Nephron (organoid): ENCODE measurements around the gene GNB1.

ENCODE experiments used
- H3K27ac Mint-ChIP-seq, 3 experiments: 2 replicates each; pipeline ENCODE4 v1.8.0; 2020; ENCODE audit warnings: mixed read lengths in 3 of 3, mild to moderate bottlenecking in 2 of 3, moderate library complexity in 1 of 3
- H3K27me3 Mint-ChIP-seq: 2 replicates; pipeline ENCODE4 v1.8.0; 2021; ENCODE audit warnings: low read depth, mild to moderate bottlenecking, moderate library complexity, mixed read lengths
- H3K36me3 Mint-ChIP-seq: 2 replicates; pipeline ENCODE4 v1.8.0; 2020; ENCODE audit warnings: low read depth, mixed read lengths
- H3K4me1 Mint-ChIP-seq: 2 replicates; pipeline ENCODE4 v1.8.0; 2020; ENCODE audit warnings: mixed read lengths
- H3K4me3 Mint-ChIP-seq, 3 experiments: 2 replicates each; pipeline ENCODE4 v1.8.0; 2020; ENCODE audit warnings: mild to moderate bottlenecking in 3 of 3, mixed read lengths in 3 of 3, moderate library complexity in 2 of 3
- H3K9me3 Mint-ChIP-seq: 2 replicates; pipeline ENCODE4 v1.8.0; 2020; ENCODE audit warnings: mixed read lengths
- CTCF ChIP-seq, 3 experiments: fragments of 200-600 bp; sonication (generic); IDR thresholded peaks; one replicate each; pipeline ENCODE4 v1.5.0; 2021; ENCODE audit warnings: antibody characterized with exemption in 3 of 3; ENCODE audit not compliant: unreplicated experiment in 3 of 3

Gene GNB1

GRCh38 chr1:1852619-1853414 lies 38.1 kb downstream of the GNB1 start:
- peaks cover 33% of the 10 kb centered on the region for H3K4me1 Mint-ChIP-seq
- peak overlapping the region; percentile 0 to 48 (median 35) for H3K27ac Mint-ChIP-seq

GRCh38 chr1:1847890-1848289 lies 43.0 kb downstream of the GNB1 start:
- no peak for TF ChIP-seq CTCF (IDR thresholded peaks at IDR 0.05; ENCODE audit: unreplicated experiment in 3 of 3)
- Mint-ChIP-seq H3K27ac (peak overlapping the region; percentile 17 to 68 (median 37)), H3K9me3 (no peaks in the 10 kb centered on the region), H3K4me1 (peaks cover 34% of the 10 kb centered on the region), H3K4me3 (no peak overlapping the region), H3K36me3 (peaks cover 29% of the 10 kb centered on the region), H3K27me3 (no peaks in the 10 kb centered on the region)

More at GRCh38 chr1:1852619-1853414, 38.1 kb downstream of the GNB1 start:
- no peaks in the 10 kb centered on the region for H3K9me3 Mint-ChIP-seq
- no peaks in the 10 kb centered on the region for H3K27me3 Mint-ChIP-seq
- peak overlapping the region in 1 of 3 experiments; percentile 14 for H3K4me3 Mint-ChIP-seq
- TF ChIP-seq CTCF (IDR thresholded peaks at IDR 0.05; ENCODE audit: unreplicated experiment in 3 of 3), result no peak
- H3K36me3 Mint-ChIP-seq, result peaks cover 17% of the 10 kb centered on the region

GRCh38 chr1:1847061-1847850 lies 43.6 kb downstream of the GNB1 start:
- H3K4me1 Mint-ChIP-seq, result peaks cover 34% of the 10 kb centered on the region
- H3K4me3 Mint-ChIP-seq, result no peak overlapping the region
- peaks cover 25% of the 10 kb centered on the region for H3K36me3 Mint-ChIP-seq
- H3K9me3 Mint-ChIP-seq, result no peaks in the 10 kb centered on the region
- no peak for TF ChIP-seq CTCF (IDR thresholded peaks at IDR 0.05; ENCODE audit: unreplicated experiment in 3 of 3)
- H3K27ac Mint-ChIP-seq, result peak overlapping the region; percentile 17 to 68 (median 37)
- H3K27me3 Mint-ChIP-seq, result no peaks in the 10 kb centered on the region

GRCh38 chr1:1846386-1846918 lies 44.4 kb downstream of the GNB1 start:
- H3K4me3 Mint-ChIP-seq, result no peak overlapping the region
- peaks cover 23% of the 10 kb centered on the region for H3K36me3 Mint-ChIP-seq
- H3K9me3 Mint-ChIP-seq, result no peaks in the 10 kb centered on the region
- H3K4me1 Mint-ChIP-seq, result peaks cover 37% of the 10 kb centered on the region
- no peak for TF ChIP-seq CTCF (IDR thresholded peaks at IDR 0.05; ENCODE audit: unreplicated experiment in 3 of 3)
- H3K27ac Mint-ChIP-seq, result peak overlapping the region in 1 of 3 experiments; percentile 14
- no peaks in the 10 kb centered on the region for H3K27me3 Mint-ChIP-seq

GRCh38 chr1:1842360-1843146 lies 48.3 kb downstream of the GNB1 start:
- Mint-ChIP-seq H3K27me3 (no peaks in the 10 kb centered on the region), H3K36me3 (peaks cover 35% of the 10 kb centered on the region), H3K4me1 (peaks cover 31% of the 10 kb centered on the region), H3K9me3 (no peaks in the 10 kb centered on the region), H3K4me3 (no peak overlapping the region), H3K27ac (no peak overlapping the region)
- TF ChIP-seq CTCF (IDR thresholded peaks at IDR 0.05; ENCODE audit: unreplicated experiment in 3 of 3), result no peak
